IMR-90 (cell line): ENCODE data around the gene NHLRC1. TPM values are rescaled to one million over a fixed set of nuclear protein-coding genes. Genes with fewer than 3 reads are reported as not detected.

Experiments used
- ATAC-seq: fragments of 200-7000 bp; cut with Tn5 transposase; 2 replicates; pipeline ENCODE4 v1.9.1; 2020; ENCODE audit warnings: low read depth, mild to moderate bottlenecking, moderate library complexity
- BruUV-seq: library from RNA; stranded (reverse); fragments of 400-500 nt; replicated peaks from 2 replicates; lab custom pipeline; 2021; lab: Mats Ljungman, UMichigan
- CTCF ChIA-PET: fragments of 300-600 bp; formaldehyde crosslinking; extraction: SDS; loops from one replicate; lab custom pipeline; 2021; ENCODE audit warnings: antibody characterized with exemption; lab: Yijun Ruan, JAX
- POLR2A ChIA-PET: fragments of 300-600 bp; sonication (Branson Sonifier 250); formaldehyde crosslinking; loops from one replicate; lab custom pipeline; 2022; ENCODE audit warnings: antibody characterized with exemption; ENCODE audit not compliant: unreplicated experiment; lab: Charles Lee
- DNase-seq: peaks from one replicate; pipeline ENCODE4 v3.0.0; 2013
- H2AFZ ChIP-seq: replicated peaks from 2 replicates; pipeline ENCODE3; 2013; ENCODE audit warnings: low read length, mild to moderate bottlenecking; ENCODE audit not compliant: poor library complexity
- H2AK5ac ChIP-seq: 2 replicates; pipeline ENCODE4 v1.6.1; 2013; ENCODE audit warnings: low read depth, low read length, inconsistent platforms
- H2AK9ac ChIP-seq: replicated peaks from 2 replicates; pipeline ENCODE3; 2013; ENCODE audit warnings: mild to moderate bottlenecking, low read depth, low read length, moderate library complexity; ENCODE audit not compliant: poor library complexity
- H2BK120ac ChIP-seq: 2 replicates; pipeline ENCODE4 v1.6.1; 2013; ENCODE audit warnings: low read depth, low read length, inconsistent platforms
- H2BK15ac ChIP-seq: 3 replicates; pipeline ENCODE4 v1.6.1; 2013; ENCODE audit warnings: low read depth, low read length, inconsistent platforms
- H2BK20ac ChIP-seq: 2 replicates; pipeline ENCODE4 v1.6.1; 2013; ENCODE audit warnings: low read depth, mild to moderate bottlenecking, inconsistent platforms, low read length, moderate library complexity
- H2BK5ac ChIP-seq: 2 replicates; pipeline ENCODE4 v1.6.1; 2013; ENCODE audit warnings: mild to moderate bottlenecking, low read depth, low read length, inconsistent platforms; ENCODE audit not compliant: poor library complexity, severe bottlenecking
- H3K14ac ChIP-seq: replicated peaks from 2 replicates; pipeline ENCODE4 v1.6.1; 2013; ENCODE audit warnings: low read depth, low read length, inconsistent platforms
- H3K18ac ChIP-seq: 2 replicates; pipeline ENCODE4 v1.6.1; 2013; ENCODE audit warnings: low read depth, low read length, control low read depth
- H3K23ac ChIP-seq: 2 replicates; pipeline ENCODE4 v1.6.1; 2013; ENCODE audit warnings: low read depth, low read length, inconsistent platforms
- H3K27ac ChIP-seq: 2 replicates; pipeline ENCODE4 v1.5.1; 2013; ENCODE audit warnings: mild to moderate bottlenecking, control low read depth, low read length; ENCODE audit not compliant: insufficient read depth
- H3K27me3 ChIP-seq: 2 replicates; pipeline ENCODE4 v1.6.1; 2013; ENCODE audit warnings: low read length; ENCODE audit not compliant: control insufficient read depth, insufficient read depth
- H3K36me3 ChIP-seq: 2 replicates; pipeline ENCODE4 v1.6.1; 2013; ENCODE audit warnings: low read length, mixed read lengths; ENCODE audit not compliant: control insufficient read depth, insufficient read depth
- H3K4ac ChIP-seq: 2 replicates; pipeline ENCODE4 v1.6.1; 2013; ENCODE audit warnings: low read depth, low read length, inconsistent platforms
- H3K4me1 ChIP-seq: 2 replicates; pipeline ENCODE4 v1.6.1; 2013; ENCODE audit warnings: low read length, mixed read lengths; ENCODE audit not compliant: control insufficient read depth, insufficient read depth
- H3K4me2 ChIP-seq: 2 replicates; pipeline ENCODE4 v1.6.1; 2013; ENCODE audit warnings: low read depth, mild to moderate bottlenecking, control low read depth, low read length, moderate library complexity
- H3K4me3 ChIP-seq: 2 replicates; pipeline ENCODE4 v1.5.1; 2013; ENCODE audit warnings: low read depth, mild to moderate bottlenecking, control low read depth, low read length, moderate library complexity; ENCODE audit not compliant: insufficient read depth
- H3K56ac ChIP-seq: 2 replicates; pipeline ENCODE4 v1.6.1; 2013; ENCODE audit warnings: low read length, inconsistent platforms; ENCODE audit not compliant: insufficient read depth; ENCODE audit errors: extremely low read depth
- H3K79me1 ChIP-seq, 2 experiments: 2 replicates each; pipeline ENCODE4 v1.6.1; 2013; ENCODE audit warnings: low read length in 2 of 2, inconsistent platforms in 1 of 2, low read depth in 1 of 2
- H3K9ac ChIP-seq: 2 replicates; pipeline ENCODE4 v1.6.1; 2013; ENCODE audit warnings: low read depth, low read length, control low read depth
- H3K9me1 ChIP-seq: 2 replicates; pipeline ENCODE4 v1.6.1; 2013; ENCODE audit warnings: low read length, inconsistent platforms; ENCODE audit not compliant: insufficient read depth
- H3K9me3 ChIP-seq: 2 replicates; pipeline ENCODE4 v1.6.1; 2013; ENCODE audit warnings: low read length; ENCODE audit not compliant: control insufficient read depth, insufficient read depth
- H4K20me1 ChIP-seq: 2 replicates; pipeline ENCODE4 v1.6.1; 2013; ENCODE audit warnings: low read length, inconsistent platforms; ENCODE audit not compliant: insufficient read depth
- H4K5ac ChIP-seq: 2 replicates; pipeline ENCODE4 v1.6.1; 2013; ENCODE audit warnings: mild to moderate bottlenecking, low read depth, low read length, control low read depth
- H4K8ac ChIP-seq, 2 experiments: 2 replicates each; pipeline ENCODE4 v1.6.1; 2013; ENCODE audit warnings: low read depth in 2 of 2, low read length in 2 of 2, control low read depth in 1 of 2, inconsistent platforms in 1 of 2
- H4K91ac ChIP-seq: 2 replicates; pipeline ENCODE4 v1.6.1; 2013; ENCODE audit warnings: low read depth, low read length, inconsistent platforms; ENCODE audit not compliant: insufficient read depth
- BHLHE40 ChIP-seq: fragments of 150-350 bp; IDR thresholded peaks from 2 replicates; pipeline ENCODE4 v1.6.1; 2016; ENCODE audit warnings: mild to moderate bottlenecking, low read depth, low read length
- CHD1 ChIP-seq: IDR thresholded peaks from 2 replicates; pipeline ENCODE4 v1.6.1; 2012; ENCODE audit warnings: low read depth, low read length, improper control_type of control experiment
- CTCF ChIP-seq: conservative IDR thresholded peaks from 2 replicates; pipeline ENCODE4 v1.5.1; 2012; ENCODE audit warnings: mild to moderate bottlenecking, low read depth, low read length, improper control_type of control experiment
- FOS ChIP-seq: fragments of 150-350 bp; IDR thresholded peaks from 2 replicates; pipeline ENCODE4 v1.6.1; 2016; ENCODE audit warnings: low read depth, low read length
- MXI1 ChIP-seq: IDR thresholded peaks from 2 replicates; pipeline ENCODE4 v1.6.1; 2012; ENCODE audit warnings: low read depth, mild to moderate bottlenecking, low read length, moderate library complexity, borderline replicate concordance
- POLR2A ChIP-seq: IDR thresholded peaks from 2 replicates; pipeline ENCODE4 v1.6.1; 2012; ENCODE audit warnings: mild to moderate bottlenecking, low read depth, low read length
- RAD21 ChIP-seq: IDR thresholded peaks from 2 replicates; pipeline ENCODE4 v1.6.1; 2012; ENCODE audit warnings: low read length, improper control_type of control experiment
- RCOR1 ChIP-seq: IDR thresholded peaks from 2 replicates; pipeline ENCODE4 v1.6.1; 2012; ENCODE audit warnings: mild to moderate bottlenecking, low read length, improper control_type of control experiment; ENCODE audit not compliant: insufficient replicate concordance
- RFX5 ChIP-seq: IDR thresholded peaks from 2 replicates; pipeline ENCODE4 v1.8.0; 2012; ENCODE audit warnings: low read depth, mild to moderate bottlenecking, low read length, moderate library complexity
- SMC3 ChIP-seq: fragments of 150-350 bp; IDR thresholded peaks from 2 replicates; pipeline ENCODE4 v1.6.1; 2016; ENCODE audit warnings: low read depth, mild to moderate bottlenecking, antibody characterized with exemption, low read length, moderate library complexity
- USF2 ChIP-seq: fragments of 150-350 bp; IDR thresholded peaks from 2 replicates; pipeline ENCODE4 v1.6.1; 2017; ENCODE audit warnings: mild to moderate bottlenecking, antibody characterized with exemption, low read length, low read depth
- WGBS, 2 experiments: methylation state at CpG; one replicate each; pipeline versions ENCODE4 v1.1.5 to v1.1.7; 2013; ENCODE audit warnings: missing lambda C conversion rate in 2 of 2; ENCODE audit not compliant: insufficient read length in 1 of 2; ENCODE audit errors: extremely low coverage in 2 of 2; 5-methylcytosine and 5-hydroxymethylcytosine counted together
- dilution Hi-C: fragments of 300-500 bp; cut with HindIII; formaldehyde crosslinking; loops from one replicate; pipeline ENCODE4 v1.14.3; 2018; ENCODE audit warnings: low sequenced_read_pairs; ENCODE audit not compliant: unreplicated experiment
- in situ Hi-C: fragments of 300-500 bp; cut with MboI; formaldehyde crosslinking; loops from 3 replicates; pipeline ENCODE4 v1.14.3; 2019; ENCODE audit warnings: low sequenced_read_pairs, inconsistent platforms, mixed read lengths
- intact Hi-C: fragments of 100-400 bp; cut with micrococcal nuclease; formaldehyde crosslinking; loops from 2 replicates; pipeline ENCODE4 v1.10.0; 2022
- polyA plus RNA-seq, 3 experiments: library from polyadenylated mRNA; depleted of rRNA; stranded (reverse); fragments of >200 nt; gene quantifications; 2 replicates each; pipeline ENCODE4 v1.2.3, GENCODE V29; 2012; ENCODE audit warnings: low replicate concordance in 1 of 3
- total RNA-seq: library from RNA; depleted of rRNA; stranded (reverse); fragments of >200 nt; gene quantifications from 2 replicates; pipeline ENCODE4 v1.2.3, GENCODE V29; 2012

Gene NHLRC1
- total and polyA plus RNA-seq, 2 of the 4 experiments (the other 2 are of a cell fraction), result 1.1 TPM

GRCh38 chr6:18088419-18089296 is 33.8 kb downstream of the NHLRC1 start (continued):
- TF ChIP-seq SMC3, result no peak

GRCh38 chr6:18087396-18088165 is 34.9 kb downstream of the NHLRC1 start:
- ATAC-seq, result no peak
- TF ChIP-seq FOS, result no peak
- TF ChIP-seq MXI1, result no peak
- no peak for TF ChIP-seq RFX5
- no peak for TF ChIP-seq POLR2A
- no peak for TF ChIP-seq CTCF
- no peak for TF ChIP-seq RAD21
- TF ChIP-seq BHLHE40, result no peak
- no peak for TF ChIP-seq RCOR1
- TF ChIP-seq USF2, result no peak
- TF ChIP-seq CHD1, result no peak

More at GRCh38 chr6:18087396-18088165, 34.9 kb downstream of the NHLRC1 start:
- Histone ChIP-seq H4K5ac (no peak overlapping the region), H3K9me1 (no peaks in the 10 kb centered on the region), H2AK9ac (no peak overlapping the region), H3K36me3 (no peaks in the 10 kb centered on the region), H3K27ac (no peak overlapping the region), H2BK5ac (no peak overlapping the region), H3K4me3 (no peak overlapping the region), H3K23ac (no peak overlapping the region), H2BK120ac (no peak overlapping the region), H2AK5ac (no peak overlapping the region), H3K18ac (no peak overlapping the region), H2AFZ (no peak overlapping the region), H3K4me2 (no peak overlapping the region), H3K27me3 (no peaks in the 10 kb centered on the region), H3K4me1 (peaks cover 2% of the 10 kb centered on the region), H3K4ac (no peak overlapping the region), H3K9me3 (peaks cover 11% of the 10 kb centered on the region), H3K14ac (no peak overlapping the region), H4K91ac (no peak overlapping the region), H3K56ac (no peak overlapping the region), H4K20me1 (no peaks in the 10 kb centered on the region), H2BK20ac (no peak overlapping the region), H3K9ac (no peak overlapping the region), H3K79me1 (no peaks in the 10 kb centered on the region), H2BK15ac (no peak overlapping the region), H4K8ac (no peak overlapping the region)
- 75% methylated on average over 2 of the region's 5 CpGs; no CpG with 5 or more reads in 1 of the 2 experiments for WGBS, 2 experiments
- dilution Hi-C loops, result no loop called here
- ChIA-PET CTCF (no interaction called here), POLR2A (no interaction called here)
- in situ Hi-C loops, result no loop called here
- no peak for DNase-seq
- BruUV-seq, result no TSS peak
- intact Hi-C loops, result no loop called here
